NB4 (cell line): ENCODE data around the gene FBXW11.

Experiments
- CTCF ChIP-seq: IDR thresholded peaks from one replicate; pipeline ENCODE4 v1.5.1; 2012; ENCODE audit warnings: low read depth, low read length
- MAX ChIP-seq: IDR thresholded peaks from 2 replicates; pipeline ENCODE4 v1.6.1; 2011; ENCODE audit warnings: low read depth, low read length
- POLR2A ChIP-seq: IDR thresholded peaks from 2 replicates; pipeline ENCODE4 v1.6.1; 2011; ENCODE audit warnings: mild to moderate bottlenecking; ENCODE audit not compliant: insufficient read length; ENCODE audit errors: extremely low read depth

- TF ChIP-seq CTCF (no peak), POLR2A (no peak), MAX (peak; percentile 10; the same call in 1 of the 2 replicates)
Measured at GRCh38 chr5:171965745-171966144, 40.7 kb downstream of the FBXW11 start.
